GM06990 (cell line): ENCODE results near the gene RAPGEF4.

Experiments
- DNase-seq: peaks from one replicate; pipeline ENCODE4 v3.0.0-alpha.2; 2011; ENCODE audit not compliant: insufficient read length; ENCODE audit errors: extremely low read depth
- H3K27me3 ChIP-seq: replicated peaks from 2 replicates; pipeline ENCODE4 v1.6.0; 2011; ENCODE audit warnings: low read length; ENCODE audit not compliant: control insufficient read depth, insufficient read depth
- H3K36me3 ChIP-seq: 2 replicates; pipeline ENCODE4 v1.5.1; 2011; ENCODE audit warnings: low read length; ENCODE audit not compliant: control insufficient read depth, insufficient read depth
- H3K4me3 ChIP-seq: replicated peaks from 2 replicates; pipeline ENCODE4 v1.5.1; 2011; ENCODE audit warnings: low read depth, mild to moderate bottlenecking, control low read depth, low read length
- CTCF ChIP-seq: IDR thresholded peaks from 2 replicates; pipeline ENCODE4 v1.5.1; 2011; ENCODE audit warnings: low read length, control low read depth, mild to moderate bottlenecking, inconsistent platforms; ENCODE audit not compliant: insufficient read depth, poor library complexity, severe bottlenecking

RAPGEF4 gene

GRCh38 chr2:172730411-172730810, 5.2 kb upstream of the RAPGEF4 start:
- no peak for TF ChIP-seq CTCF
- Histone ChIP-seq H3K36me3 (no peaks in the 10 kb centered on the region), H3K27me3 (no peaks in the 10 kb centered on the region; the same call in 1 of the 2 replicates), H3K4me3 (no peak overlapping the region)
- DNase-seq, result no peak

- Histone ChIP-seq H3K4me3 (no peak overlapping the region), H3K36me3 (no peaks in the 10 kb centered on the region), H3K27me3 (no peaks in the 10 kb centered on the region; the same call in 1 of the 2 replicates)
- DNase-seq, result no peak
- TF ChIP-seq CTCF, result no peak
Measured at GRCh38 chr2:172734711-172735581, 699 bp upstream of the RAPGEF4 start.

GRCh38 chr2:172736424-172737174, 954 bp downstream of the RAPGEF4 start:
- Histone ChIP-seq H3K36me3 (no peaks in the 10 kb centered on the region), H3K4me3 (no peak overlapping the region), H3K27me3 (no peaks in the 10 kb centered on the region; the same call in 1 of the 2 replicates)
- DNase-seq, result no peak
- no peak for TF ChIP-seq CTCF

GRCh38 chr2:172739661-172740266, 4.1 kb downstream of the RAPGEF4 start:
- H3K4me3 ChIP-seq, result no peak overlapping the region
- no peak for DNase-seq
- H3K36me3 ChIP-seq, result no peaks in the 10 kb centered on the region
- no peak for TF ChIP-seq CTCF
- H3K27me3 ChIP-seq, result no peaks in the 10 kb centered on the region

- no peaks in the 10 kb centered on the region for H3K36me3 ChIP-seq
- DNase-seq, result no peak
- TF ChIP-seq CTCF, result no peak
- H3K27me3 ChIP-seq, result no peaks in the 10 kb centered on the region
- H3K4me3 ChIP-seq, result no peak overlapping the region
Measured at GRCh38 chr2:172740856-172741255, 5.2 kb downstream of the RAPGEF4 start.
